ENCODE results near the gene ITGAE.

Gene ITGAE

GRCh38 chr17:3817851-3818605 lies 17.0 kb upstream of the ITGAE start:
- DNase-seq = peak in 1 of 56 donors; percentile 4

- no peak for DNase-seq
Measured at GRCh38 chr17:3815925-3816324, 14.9 kb upstream of the ITGAE start.

GRCh38 chr17:3815122-3815521 lies 14.1 kb upstream of the ITGAE start:
- DNase-seq = no peak

- DNase-seq = no peak
Measured at GRCh38 chr17:3814361-3814760, 13.4 kb upstream of the ITGAE start.

GRCh38 chr17:3813171-3813570 lies 12.2 kb upstream of the ITGAE start:
- no peak for DNase-seq

- no peak for DNase-seq
Measured at GRCh38 chr17:3812771-3813170, 11.8 kb upstream of the ITGAE start.

- no peak for DNase-seq
Measured at GRCh38 chr17:3812284-3812683, 11.3 kb upstream of the ITGAE start.

- DNase-seq = no peak
Measured at GRCh38 chr17:3810019-3810418, 9.0 kb upstream of the ITGAE start.

GRCh38 chr17:3809135-3809534 lies 8.1 kb upstream of the ITGAE start:
- no peak for DNase-seq

- no peak for DNase-seq
Measured at GRCh38 chr17:3808701-3809100, 7.7 kb upstream of the ITGAE start.

- no peak for DNase-seq
Measured at GRCh38 chr17:3805581-3805980, 4.6 kb upstream of the ITGAE start.

GRCh38 chr17:3804503-3804931 lies 3.5 kb upstream of the ITGAE start:
- no peak for DNase-seq

GRCh38 chr17:3803308-3803640 lies 2.3 kb upstream of the ITGAE start:
- no peak for DNase-seq

- DNase-seq = no peak
Measured at GRCh38 chr17:3802461-3803307, 1.7 kb upstream of the ITGAE start.

- DNase-seq = no peak
Measured at GRCh38 chr17:3801792-3802191, 804 bp upstream of the ITGAE start.

- no peak for DNase-seq
Measured at GRCh38 chr17:3801347-3801746, 359 bp upstream of the ITGAE start.

GRCh38 chr17:3799181-3799945 lies 1.6 kb downstream of the ITGAE start:
- no peak for DNase-seq

GRCh38 chr17:3798273-3799180 lies 2.5 kb downstream of the ITGAE start:
- DNase-seq = no peak

GRCh38 chr17:3796822-3797170 lies 4.2 kb downstream of the ITGAE start:
- DNase-seq = no peak

- no peak for DNase-seq
Measured at GRCh38 chr17:3796110-3796821, 4.7 kb downstream of the ITGAE start.
